Lower leg skin (tissue), 4 donors: ENCODE data around the gene SEMA6A. TPM values are rescaled to one million over a fixed set of nuclear protein-coding genes. Genes with fewer than 3 reads are reported as not detected.
"Not testable (repeated sequence)": the region's sequence is repeated elsewhere in the genome, so short reads cannot be mapped to it uniquely, and the experiment has no call there.

Source experiments
- DNase-seq, 2 donors: peaks; one replicate each; pipeline ENCODE4 v3.0.0-alpha.2; 2019; ENCODE audit warnings: low spot score in 2 of 2
- H3K4me3 ChIP-seq: fragments of 200-600 bp; sonication (generic); 2 replicates; pipeline ENCODE4 v1.5.1; 2017; ENCODE audit warnings: mild to moderate bottlenecking, low read depth; ENCODE audit not compliant: poor library complexity, severe bottlenecking
- CTCF ChIP-seq, 3 donors: fragments of 450-650 bp; IDR thresholded peaks; one replicate each; pipeline ENCODE4 v1.5.1; 2016; ENCODE audit warnings: antibody characterized with exemption in 3 of 3, mild to moderate bottlenecking in 3 of 3, moderate library complexity in 2 of 3
- POLR2A ChIP-seq, 2 donors: fragments of 450-650 bp; IDR thresholded peaks; one replicate each; pipeline ENCODE4 v1.6.1; 2016 to 2017; ENCODE audit warnings: antibody characterized with exemption in 2 of 2, mild to moderate bottlenecking in 1 of 2, moderate library complexity in 1 of 2
- WGBS, 2 donors: methylation state at CpG; one replicate each; pipeline ENCODE4 v1.1.5; 2018; 5-methylcytosine and 5-hydroxymethylcytosine counted together
- intact Hi-C: fragments of 100-400 bp; cut with DNase I; formaldehyde crosslinking; loops from one replicate; pipeline ENCODE4 v1.15.0; 2023; ENCODE audit warnings: low total_unique reads
- total RNA-seq, 4 donors: library from RNA; depleted of rRNA; stranded (reverse); fragments of >200 nt; gene quantifications; one replicate each; pipeline ENCODE4 v1.1.0, GENCODE V29; 2016

Gene SEMA6A
- total RNA-seq, 4 donors from 2014 or later, result 7.0 to 21.8 (median 10.1) TPM

- 61 to 64% methylated on average over 7 of the region's 7 CpGs for WGBS, 2 donors
- no peak for DNase-seq
- intact Hi-C loops, result no loop called here
- no peak overlapping the region for H3K4me3 ChIP-seq
- no peak for TF ChIP-seq POLR2A (IDR thresholded peaks at IDR 0.05)
- no peak for TF ChIP-seq CTCF (IDR thresholded peaks at IDR 0.05)
Measured at GRCh38 chr5:116528519-116529234, 45.9 kb downstream of the SEMA6A start.

GRCh38 chr5:116527582-116527981 is 47.0 kb downstream of the SEMA6A start:
- WGBS, 2 donors, result 84 to 89% methylated on average over 6 of the region's 6 CpGs
- TF ChIP-seq POLR2A (IDR thresholded peaks at IDR 0.05), result no peak
- TF ChIP-seq CTCF (IDR thresholded peaks at IDR 0.05), result no peak
- intact Hi-C loops, result no loop called here
- no peak for DNase-seq
- H3K4me3 ChIP-seq, result no peak overlapping the region

GRCh38 chr5:116525674-116526073 is 48.9 kb downstream of the SEMA6A start:
- 84 to 86% methylated on average over 3 of the region's 3 CpGs for WGBS, 2 donors

GRCh38 chr5:116524966-116525365 is 49.7 kb downstream of the SEMA6A start:
- 84 to 91% methylated on average over 2 of the region's 2 CpGs for WGBS, 2 donors
- no peak for TF ChIP-seq POLR2A (IDR thresholded peaks at IDR 0.05)
- TF ChIP-seq CTCF (IDR thresholded peaks at IDR 0.05), result no peak
- DNase-seq, result no peak
- H3K4me3 ChIP-seq, result no peak overlapping the region
- intact Hi-C loops, result no loop called here

More at GRCh38 chr5:116525674-116526073, 48.9 kb downstream of the SEMA6A start:
- DNase-seq, result no peak
- no peak for TF ChIP-seq POLR2A (IDR thresholded peaks at IDR 0.05)
- no peak for TF ChIP-seq CTCF (IDR thresholded peaks at IDR 0.05)
- intact Hi-C loops, result no loop called here
- no peak overlapping the region for H3K4me3 ChIP-seq

GRCh38 chr5:116524051-116524904 is 50.3 kb downstream of the SEMA6A start:
- TF ChIP-seq POLR2A (IDR thresholded peaks at IDR 0.05) (no peak), CTCF (IDR thresholded peaks at IDR 0.05) (no peak)
- no peak overlapping the region for H3K4me3 ChIP-seq
- DNase-seq, result no peak
- intact Hi-C loops, result no loop called here
- WGBS, 2 donors, result 87 to 91% methylated on average over 3 of the region's 3 CpGs

GRCh38 chr5:116523182-116523581 is 51.4 kb downstream of the SEMA6A start:
- 95 to 97% methylated on average over 11 of the region's 11 CpGs for WGBS, 2 donors
- not testable (repeated sequence) for DNase-seq

More at GRCh38 chr5:116523182-116523581, 51.4 kb downstream of the SEMA6A start:
- H3K4me3 ChIP-seq, intact Hi-C loops: not testable (repeated sequence)
